Measurements from ENCODE around the gene TAPBPL.
"Not testable (repeated sequence)": the region's sequence is repeated elsewhere in the genome, so short reads cannot be mapped to it uniquely, and the experiment has no call there.

The TAPBPL gene, protein sequence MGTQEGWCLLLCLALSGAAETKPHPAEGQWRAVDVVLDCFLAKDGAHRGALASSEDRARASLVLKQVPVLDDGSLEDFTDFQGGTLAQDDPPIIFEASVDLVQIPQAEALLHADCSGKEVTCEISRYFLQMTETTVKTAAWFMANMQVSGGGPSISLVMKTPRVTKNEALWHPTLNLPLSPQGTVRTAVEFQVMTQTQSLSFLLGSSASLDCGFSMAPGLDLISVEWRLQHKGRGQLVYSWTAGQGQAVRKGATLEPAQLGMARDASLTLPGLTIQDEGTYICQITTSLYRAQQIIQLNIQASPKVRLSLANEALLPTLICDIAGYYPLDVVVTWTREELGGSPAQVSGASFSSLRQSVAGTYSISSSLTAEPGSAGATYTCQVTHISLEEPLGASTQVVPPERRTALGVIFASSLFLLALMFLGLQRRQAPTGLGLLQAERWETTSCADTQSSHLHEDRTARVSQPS

DNA sequence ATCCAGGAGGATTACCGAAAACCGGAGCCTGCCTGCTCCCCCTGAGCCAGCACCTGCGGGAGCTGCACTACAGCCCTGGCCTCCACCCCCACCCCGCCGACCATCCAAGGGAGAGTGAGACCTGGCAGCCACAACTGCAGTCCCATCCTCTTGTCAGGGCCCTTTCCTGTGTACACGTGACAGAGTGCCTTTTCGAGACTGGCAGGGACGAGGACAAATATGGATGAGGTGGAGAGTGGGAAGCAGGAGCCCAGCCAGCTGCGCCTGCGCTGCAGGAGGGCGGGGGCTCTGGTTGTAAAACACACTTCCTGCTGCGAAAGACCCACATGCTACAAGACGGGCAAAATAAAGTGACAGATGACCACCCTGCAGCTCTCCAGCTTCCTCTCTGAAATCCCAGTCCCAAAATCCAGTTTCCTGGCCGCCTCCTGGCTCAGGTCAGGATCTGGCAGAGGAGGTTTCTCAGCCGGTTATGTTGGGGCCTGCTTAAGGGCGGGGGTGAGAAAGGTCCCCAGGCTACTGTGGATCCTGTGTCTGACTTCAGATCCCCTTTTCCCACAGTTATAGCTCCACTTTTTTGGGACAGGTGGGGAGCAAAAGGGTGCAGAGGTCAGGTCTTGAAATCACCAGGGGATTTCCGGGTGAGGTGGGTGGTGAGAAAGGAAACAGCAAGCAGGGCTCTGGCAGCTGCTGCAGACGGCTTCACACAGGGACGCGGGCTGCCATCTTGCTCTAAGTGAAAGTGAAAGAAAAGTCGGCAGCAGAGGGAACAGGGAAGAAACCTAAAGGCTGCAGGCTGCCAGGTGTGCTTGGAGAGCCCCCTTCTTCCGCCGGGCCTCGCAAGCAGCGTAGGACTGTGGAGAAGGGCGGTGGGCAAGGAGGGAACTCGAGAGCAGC is at the start of gene TAPBPL:
TAPBPL (plus strand) TSS at position 695 of the 897 bp plus-strand sequence. CDS start 207 bp downstream, outside the sequence.
- peak; percentile 89 for DNase-seq

- no peak for DNase-seq
These were observed 47.5 kb upstream of the TAPBPL start for GRCh38 chr12:6404390-6404789.

DNA sequence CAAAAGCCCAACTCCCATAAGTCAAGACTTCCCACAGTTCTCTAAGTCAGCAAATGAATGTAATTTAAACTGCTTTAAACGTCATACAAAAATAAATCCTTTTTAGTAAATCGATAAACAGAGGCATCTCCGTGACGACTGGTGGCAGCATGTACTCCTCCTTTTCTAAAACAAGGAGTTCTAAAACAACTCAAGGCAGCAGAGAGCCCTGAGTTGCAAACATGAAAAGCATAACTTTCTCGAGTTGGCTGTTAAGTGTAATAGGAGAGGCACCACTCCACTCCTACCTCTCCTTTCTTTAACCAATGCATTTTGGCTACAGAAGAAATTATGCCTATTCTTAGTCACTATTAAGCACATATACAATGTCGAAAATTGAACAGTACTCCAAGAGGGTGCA is 45.9 kb upstream of the TAPBPL start:
- no peak for DNase-seq

- no peak for DNase-seq
These were observed 44.4 kb upstream of the TAPBPL start for GRCh38 chr12:6407236-6407954.

DNA sequence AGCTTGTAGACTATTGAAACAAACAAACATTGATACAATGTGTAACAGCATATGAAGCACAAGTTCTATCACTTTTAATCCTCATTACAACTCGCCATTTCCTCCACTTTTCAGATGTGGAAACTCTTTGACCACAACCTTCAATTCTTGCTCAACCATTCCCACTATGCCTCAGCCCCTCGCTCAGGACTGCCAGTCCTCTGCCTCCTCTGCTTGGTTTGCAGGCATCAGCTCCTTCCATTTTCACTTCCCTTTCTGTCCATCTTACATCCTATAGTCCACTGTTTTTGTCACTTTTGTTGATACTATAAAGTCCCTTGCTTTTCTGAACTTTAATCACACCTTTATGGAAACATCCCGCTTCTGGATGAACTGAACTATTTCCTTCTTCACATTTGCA is 35.2 kb upstream of the TAPBPL start:
- DNase-seq: no peak

- DNase-seq: no peak
These were observed 33.0 kb upstream of the TAPBPL start for GRCh38 chr12:6418796-6419195.

GRCh38 chr12:6420364-6420763 is 31.5 kb upstream of the TAPBPL start:
- DNase-seq: no peak

DNA sequence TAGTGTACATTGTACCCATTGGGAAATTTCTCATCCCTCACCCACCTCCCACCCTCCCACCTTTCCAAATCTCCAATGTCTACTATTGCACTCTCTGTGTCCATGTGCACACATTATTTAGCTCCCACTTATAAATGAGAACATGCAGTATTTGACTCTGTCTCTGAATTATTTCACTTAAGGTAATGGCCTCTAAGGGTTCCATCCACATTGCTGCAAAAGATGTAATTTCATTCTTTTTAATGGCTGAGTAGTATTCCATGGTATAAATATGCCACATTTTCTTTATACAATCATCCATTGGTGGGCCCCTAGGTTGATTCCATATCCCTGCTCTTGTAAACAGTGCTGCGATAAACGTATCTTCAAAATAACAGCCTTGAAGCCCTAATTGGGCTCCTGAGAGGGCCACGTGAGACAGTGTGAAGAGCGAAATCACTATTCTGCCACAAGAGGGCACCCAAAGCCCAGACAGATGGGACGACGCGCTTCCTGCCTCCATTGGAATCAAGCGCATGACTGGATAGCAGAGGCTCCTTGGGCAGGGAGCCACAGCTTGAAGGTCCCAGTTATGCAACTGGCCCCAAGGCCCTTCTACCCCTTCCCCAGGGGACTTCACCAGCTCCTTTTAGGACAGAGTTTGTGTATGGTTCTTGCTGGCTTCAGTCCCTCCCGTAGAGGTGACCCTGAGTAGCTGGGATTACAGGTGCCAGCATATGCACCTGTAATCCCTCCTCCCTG is 28.4 kb upstream of the TAPBPL start:
- peak; percentile 64 for DNase-seq

GRCh38 chr12:6424008-6424347 is 27.9 kb upstream of the TAPBPL start:
- DNase-seq: no peak

DNA sequence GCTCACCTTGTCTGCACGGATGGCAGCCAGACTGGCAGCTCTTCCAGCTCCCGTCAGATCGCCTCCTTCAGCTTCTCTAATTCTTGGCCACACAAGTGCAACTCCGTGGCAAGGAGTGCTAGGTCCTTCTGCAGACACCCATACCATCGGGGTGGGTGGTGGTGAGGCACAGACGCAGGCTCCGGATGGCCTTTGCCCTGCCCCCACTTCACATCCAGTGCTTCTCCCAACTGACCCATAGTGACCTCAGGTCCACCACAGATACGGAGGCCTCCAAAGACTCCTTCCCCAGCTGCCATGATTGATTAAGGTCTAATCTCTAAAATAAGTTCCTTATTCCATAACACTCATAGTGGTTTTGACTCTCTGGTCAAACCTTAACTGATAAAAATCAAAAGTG is 27.0 kb upstream of the TAPBPL start:
- DNase-seq: no peak

DNA sequence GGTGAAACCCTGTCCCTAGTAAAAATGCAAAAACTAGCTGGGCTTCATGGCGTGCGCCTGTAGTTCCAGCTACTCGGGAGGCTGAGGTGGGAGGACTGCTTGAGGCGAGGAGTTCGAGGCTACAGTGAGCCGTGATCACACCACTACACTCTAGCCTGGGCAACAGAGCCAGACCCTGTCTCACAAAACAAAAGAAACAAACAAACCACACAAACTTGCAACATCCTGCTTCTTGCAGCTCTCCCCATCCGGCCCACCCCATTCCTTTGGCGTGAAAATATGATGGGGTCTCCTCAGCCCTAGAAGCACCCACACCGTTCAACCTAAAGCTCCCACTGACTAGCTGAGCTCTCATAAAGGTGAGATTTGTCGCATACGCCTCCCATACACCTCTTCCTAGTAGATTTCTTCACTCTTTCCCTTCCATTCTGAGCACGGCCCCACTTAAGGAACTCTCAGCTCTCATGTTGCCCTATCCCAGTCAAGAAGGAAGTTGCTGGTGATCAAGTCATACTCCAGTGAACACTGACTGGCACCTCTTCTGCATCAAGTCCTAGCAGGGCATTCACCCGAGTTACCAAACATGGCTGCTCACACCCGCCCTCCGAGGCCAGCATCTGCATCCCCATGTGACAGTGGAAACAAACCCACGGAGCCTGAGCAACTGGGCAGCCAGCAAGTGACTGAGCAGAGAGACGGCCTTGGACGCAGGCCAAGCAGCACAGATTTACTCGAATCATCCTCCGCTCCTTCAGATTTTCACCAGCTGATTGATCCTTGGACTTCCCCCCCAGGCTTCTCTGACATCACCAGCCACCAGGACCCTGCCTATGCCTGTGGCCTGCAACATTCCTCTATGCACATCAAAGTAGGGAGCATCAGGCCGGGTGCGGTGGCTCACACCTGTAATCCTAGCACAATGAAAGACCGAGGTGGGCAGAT is 26.0 kb upstream of the TAPBPL start:
- no peak for DNase-seq

GRCh38 chr12:6426882-6427671 is 24.8 kb upstream of the TAPBPL start:
- no peak for DNase-seq

- not testable (repeated sequence) for DNase-seq
These were observed 24.0 kb upstream of the TAPBPL start for GRCh38 chr12:6427796-6428195.

DNA sequence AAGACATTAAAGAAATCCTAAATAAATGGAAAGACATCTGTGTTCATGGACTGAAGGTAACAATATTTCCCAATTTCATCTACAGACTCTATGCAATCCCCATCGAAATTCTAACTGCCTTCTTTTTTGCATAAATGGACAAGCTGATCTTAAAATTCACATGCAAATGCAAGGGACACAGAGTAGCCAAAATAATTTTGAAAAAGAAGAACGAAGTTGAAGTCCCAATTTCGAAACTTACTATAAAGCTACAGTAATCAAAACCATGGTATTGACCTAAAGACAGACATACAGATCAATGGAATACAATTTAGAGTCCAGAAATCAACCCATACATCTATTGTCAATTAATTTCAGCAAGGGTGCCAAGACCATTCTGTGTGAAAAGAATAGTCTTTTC is 23.5 kb upstream of the TAPBPL start:
- no peak for DNase-seq

GRCh38 chr12:6430124-6430989 is 21.5 kb upstream of the TAPBPL start:
- DNase-seq: no peak

GRCh38 chr12:6432991-6433390 is 18.9 kb upstream of the TAPBPL start:
- DNase-seq: no peak

DNA sequence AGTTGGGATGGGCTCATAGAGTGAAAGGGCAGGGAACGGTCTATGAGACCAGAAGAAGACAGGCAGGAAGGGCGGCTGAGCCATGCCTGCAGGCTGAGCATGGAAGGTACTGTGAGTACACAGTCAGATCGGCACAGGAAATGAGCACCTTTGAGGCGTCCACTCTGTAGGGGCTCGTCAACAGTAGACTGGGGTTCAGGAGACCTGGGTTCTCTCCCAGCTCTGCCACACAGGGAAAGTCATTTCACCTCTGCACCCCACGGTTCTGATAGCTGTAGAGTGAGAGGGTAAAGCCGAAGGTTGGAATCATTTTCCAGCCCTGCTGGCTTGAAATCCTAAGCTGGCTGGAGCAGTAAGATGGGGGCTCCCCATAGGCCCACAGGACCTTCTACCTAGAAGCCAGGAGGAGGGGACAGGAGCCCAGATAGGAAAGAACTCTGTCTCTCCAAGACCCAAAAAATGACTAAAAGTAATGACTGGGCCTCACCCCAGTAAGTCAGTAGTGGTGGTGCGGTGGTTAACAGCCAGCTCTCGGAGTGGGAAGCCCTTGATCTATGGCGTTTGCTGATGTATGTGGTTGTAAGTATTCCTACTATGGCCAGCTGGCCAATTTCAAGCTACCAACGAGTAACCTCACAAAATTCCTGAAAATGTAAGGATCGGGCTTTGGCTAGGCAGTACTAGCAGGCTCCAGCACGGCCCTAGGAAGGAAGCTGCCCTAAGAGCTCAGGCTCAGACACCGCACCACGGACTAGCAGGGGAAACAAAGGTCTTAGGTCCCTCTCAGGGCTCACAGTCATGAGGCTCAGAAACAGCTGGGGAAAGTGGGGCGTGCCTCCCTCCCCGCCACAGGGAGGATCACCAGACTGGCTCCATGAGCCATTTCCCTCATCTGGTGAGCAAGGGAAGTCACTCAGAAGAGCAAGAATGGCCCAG is 17.4 kb upstream of the TAPBPL start:
- no peak for DNase-seq

Measured in NCI-H1092 (cell line).